ENCODE results near the gene SLC10A1.

The SLC10A1 gene

GRCh38 chr14:69773571-69774276, 23.3 kb downstream of the SLC10A1 start:
- no peak for DNase-seq (ENCODE audit: low read depth)
- no peak for TF ChIP-seq CTCF (conservative IDR thresholded peaks at IDR 0.05; ENCODE audit: control insufficient read depth, insufficient read depth, low read depth, low read length)
- no peak overlapping the region for H3K4me3 ChIP-seq (ENCODE audit: control insufficient read depth, low read depth, low read length)

- DNase-seq (ENCODE audit: low read depth) = no peak
- no peak overlapping the region for H3K4me3 ChIP-seq (ENCODE audit: control insufficient read depth, low read depth, low read length)
- TF ChIP-seq CTCF (conservative IDR thresholded peaks at IDR 0.05; ENCODE audit: control insufficient read depth, insufficient read depth, low read depth, low read length) = no peak
These were observed 24.7 kb downstream of the SLC10A1 start for GRCh38 chr14:69772082-69773017.

GRCh38 chr14:69771136-69771535, 25.9 kb downstream of the SLC10A1 start:
- H3K4me3 ChIP-seq (ENCODE audit: control insufficient read depth, low read depth, low read length) = no peak overlapping the region
- DNase-seq (ENCODE audit: low read depth) = no peak
- no peak for TF ChIP-seq CTCF (conservative IDR thresholded peaks at IDR 0.05; ENCODE audit: control insufficient read depth, insufficient read depth, low read depth, low read length)

DNA sequence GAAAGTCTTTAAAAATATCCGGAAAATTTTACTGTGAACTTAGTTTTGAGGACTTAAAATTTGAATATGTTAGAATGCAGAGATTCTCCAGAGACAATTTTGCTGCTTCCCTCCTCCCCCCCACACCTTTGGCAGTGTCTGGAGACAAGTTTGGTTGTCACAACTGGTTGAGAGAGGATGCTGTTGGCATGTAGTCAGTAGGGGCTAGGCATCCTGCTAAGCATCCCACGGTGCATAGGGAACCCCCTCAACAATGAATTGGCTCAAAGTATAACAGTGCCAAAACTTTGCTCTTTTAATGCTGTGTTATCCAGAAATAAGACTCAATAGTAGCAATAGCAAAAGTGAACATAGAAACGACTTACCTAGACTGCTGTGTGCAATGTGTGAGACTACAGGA, 26.5 kb downstream of the SLC10A1 start:
- no peak overlapping the region for H3K4me3 ChIP-seq (ENCODE audit: control insufficient read depth, low read depth, low read length)
- TF ChIP-seq CTCF (conservative IDR thresholded peaks at IDR 0.05; ENCODE audit: control insufficient read depth, insufficient read depth, low read depth, low read length) = no peak
- no peak for DNase-seq (ENCODE audit: low read depth)

DNA sequence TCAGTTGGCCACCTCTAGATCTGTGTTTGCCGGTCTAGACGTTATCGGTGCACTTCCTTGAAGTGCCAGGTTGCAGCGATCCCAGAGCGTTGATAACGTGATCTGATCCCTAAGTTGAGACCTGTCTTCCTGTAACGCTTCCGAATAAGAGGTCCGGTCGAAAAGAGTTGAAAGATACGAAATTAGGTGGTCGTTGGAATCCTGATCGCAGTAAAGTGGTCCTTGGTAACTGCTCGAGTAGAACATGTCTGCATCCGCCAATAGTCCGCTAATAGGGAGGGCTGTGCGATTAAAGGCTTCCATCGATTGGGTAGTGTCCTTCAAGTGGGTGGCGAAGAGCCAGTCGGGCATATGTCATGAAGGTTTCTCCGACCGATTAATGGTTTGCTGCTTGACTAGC, 27.4 kb downstream of the SLC10A1 start:
- no peak for TF ChIP-seq CTCF (conservative IDR thresholded peaks at IDR 0.05; ENCODE audit: control insufficient read depth, insufficient read depth, low read depth, low read length)
- no peak for DNase-seq (ENCODE audit: low read depth)
- no peak overlapping the region for H3K4me3 ChIP-seq (ENCODE audit: control insufficient read depth, low read depth, low read length)

GRCh38 chr14:69768873-69769272, 28.2 kb downstream of the SLC10A1 start:
- peak overlapping the region; percentile 97 for H3K4me3 ChIP-seq (ENCODE audit: control insufficient read depth, low read depth, low read length)
- no peak for TF ChIP-seq CTCF (conservative IDR thresholded peaks at IDR 0.05; ENCODE audit: control insufficient read depth, insufficient read depth, low read depth, low read length)
- peak; percentile 38 for DNase-seq (ENCODE audit: low read depth)

Measured in fibroblast of mammary gland (primary cell).